ENCODE results near the gene FAF1. TPM values are rescaled to one million over a fixed set of nuclear protein-coding genes. Genes with fewer than 3 reads are reported as not detected.

The FAF1 gene
- total and polyA plus RNA-seq, 9 of the 15 experiments (the other 6 are each of a cell fraction or from before 2014, with no cell fraction given) = 48.7 to 225 (median 118) TPM

- TF ChIP-seq ZNF609 (CRISPR knock-in tag; IDR thresholded peaks at IDR 0.05; ENCODE audit: borderline replicate concordance) = no peak
- TF ChIP-seq BCOR (IDR thresholded peaks at IDR 0.05) = 0 out of 2 replicates have a peak, but pooled peaks have one; percentile 23
- no peak for TF ChIP-seq KAT7 (CRISPR knock-in tag; IDR thresholded peaks at IDR 0.05; ENCODE audit: borderline replicate concordance)
- TF ChIP-seq ZNF146 (CRISPR knock-in tag; IDR thresholded peaks at IDR 0.05; ENCODE audit: unreplicated experiment) = peak; percentile 92
- TF ChIP-seq E2F5 (CRISPR knock-in tag; IDR thresholded peaks at IDR 0.05) = no peak
- TF ChIP-seq RBFOX2 (IDR thresholded peaks at IDR 0.05; ENCODE audit: low read depth, low read length) = no peak
- TF ChIP-seq RBM25 (IDR thresholded peaks at IDR 0.05; ENCODE audit: low read depth, low read length, severe bottlenecking) = peak; percentile 50
- TF ChIP-seq ZNF316 (IDR thresholded peaks at IDR 0.05) = no peak
- no peak for TF ChIP-seq MAX (CRISPR knock-in tag; IDR thresholded peaks at IDR 0.05)
- no peak for TF ChIP-seq RBM15 (IDR thresholded peaks at IDR 0.05; ENCODE audit: insufficient read depth, low read length)
Observed at GRCh38 chr1:50860702-50861101, 99.4 kb downstream of the FAF1 start (continued).

Measured in K562 (cell line).